GM04503 (cell line): ENCODE measurements around the gene GIT2.
A peak's percentile ranks its signal among the peaks of the same experiment; 100 is the strongest.
"Not testable (repeated sequence)": the region's sequence is repeated elsewhere in the genome, so short reads cannot be mapped to it uniquely, and the experiment has no call there.

Source experiments
- DNase-seq: peaks from one replicate; pipeline ENCODE4 v3.0.0-alpha.2; 2012; ENCODE audit warnings: low read depth

GIT2 gene

DNA sequence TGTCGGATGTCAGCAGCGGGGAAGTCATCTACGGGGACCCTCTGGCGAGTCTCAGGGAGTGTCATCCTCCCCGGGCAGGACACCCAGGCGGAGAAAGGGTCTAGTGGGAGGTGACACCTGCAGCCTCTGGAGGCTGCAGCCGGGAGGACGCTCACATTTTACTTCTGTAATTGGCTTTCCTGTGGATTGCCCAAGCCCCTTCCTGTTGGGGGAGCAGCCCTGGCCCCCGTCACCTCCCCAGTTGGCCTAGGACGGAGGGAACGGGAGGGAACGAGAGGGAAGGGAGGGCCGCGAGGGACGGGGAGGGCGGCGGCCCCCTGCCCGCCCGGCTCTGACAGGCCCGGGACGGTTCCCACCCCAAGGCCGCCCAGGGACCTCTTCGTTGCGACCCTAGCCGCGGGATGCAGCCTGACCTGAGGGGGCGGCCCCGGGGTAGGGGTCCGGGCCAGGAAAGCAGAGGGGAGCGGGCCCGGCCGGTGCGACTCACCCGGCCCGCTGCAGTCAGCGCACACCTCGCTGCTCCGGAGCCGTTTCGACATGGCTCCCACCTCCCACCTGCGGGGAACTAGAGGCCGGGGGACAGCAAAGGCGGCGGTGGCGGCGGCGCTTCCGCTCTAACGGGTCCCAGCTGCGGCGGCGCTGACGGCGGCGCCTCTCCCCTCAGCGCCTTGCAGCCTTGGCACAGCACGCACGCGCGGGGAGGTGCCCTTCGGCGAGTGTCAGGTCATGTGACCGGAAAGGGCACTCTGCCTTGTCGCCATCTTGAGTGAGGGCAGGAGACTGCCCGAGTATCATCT is at the start of gene GIT2:
GIT2 (minus strand) TSS at position 683 of the 797 bp plus-strand sequence; CDS start at position 539, 144 bp downstream.
- DNase-seq, result no peak

- no peak for DNase-seq
Observed at GRCh38 chr12:110042264-110042663, 46.1 kb upstream of the GIT2 start.

- DNase-seq, result peak; percentile 98
Observed at GRCh38 chr12:110039085-110039807, 43.1 kb upstream of the GIT2 start.

DNA sequence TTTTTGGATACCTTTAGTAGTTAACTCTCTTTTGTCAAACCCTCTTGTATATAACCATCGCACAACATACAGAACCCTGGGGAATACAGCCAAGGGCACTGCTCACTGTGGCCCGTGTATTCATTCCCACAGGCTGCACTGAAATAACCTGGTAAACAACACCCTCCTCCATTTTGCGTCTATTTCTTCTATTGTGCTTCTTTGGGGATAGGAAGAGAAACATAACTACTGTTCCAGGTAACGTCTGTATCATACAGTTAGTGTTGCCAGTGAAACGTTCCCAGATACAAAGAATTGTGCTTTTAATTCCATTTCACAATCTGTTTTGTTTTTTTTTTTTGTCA is 42.5 kb upstream of the GIT2 start:
- DNase-seq, result no peak

DNA sequence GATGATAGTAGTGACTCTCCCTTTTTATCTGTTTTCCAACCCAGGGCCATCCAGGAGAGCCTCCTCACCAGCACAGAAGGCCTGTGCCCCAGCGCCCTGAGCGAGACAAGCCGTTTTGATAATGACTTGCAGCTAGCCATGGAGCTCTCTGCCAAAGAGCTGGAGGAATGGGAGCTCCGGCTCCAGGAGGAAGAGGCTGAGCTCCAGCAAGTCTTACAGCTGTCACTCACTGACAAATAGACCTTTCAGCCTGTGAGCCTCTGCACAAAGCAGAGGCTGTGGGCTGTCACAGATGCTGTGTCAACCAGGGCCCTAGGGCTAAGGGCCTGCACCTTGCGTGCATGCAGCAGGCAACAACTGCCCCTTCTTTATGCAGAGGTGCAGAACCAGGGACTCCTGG is 41.1 kb upstream of the GIT2 start:
- no peak for DNase-seq

DNA sequence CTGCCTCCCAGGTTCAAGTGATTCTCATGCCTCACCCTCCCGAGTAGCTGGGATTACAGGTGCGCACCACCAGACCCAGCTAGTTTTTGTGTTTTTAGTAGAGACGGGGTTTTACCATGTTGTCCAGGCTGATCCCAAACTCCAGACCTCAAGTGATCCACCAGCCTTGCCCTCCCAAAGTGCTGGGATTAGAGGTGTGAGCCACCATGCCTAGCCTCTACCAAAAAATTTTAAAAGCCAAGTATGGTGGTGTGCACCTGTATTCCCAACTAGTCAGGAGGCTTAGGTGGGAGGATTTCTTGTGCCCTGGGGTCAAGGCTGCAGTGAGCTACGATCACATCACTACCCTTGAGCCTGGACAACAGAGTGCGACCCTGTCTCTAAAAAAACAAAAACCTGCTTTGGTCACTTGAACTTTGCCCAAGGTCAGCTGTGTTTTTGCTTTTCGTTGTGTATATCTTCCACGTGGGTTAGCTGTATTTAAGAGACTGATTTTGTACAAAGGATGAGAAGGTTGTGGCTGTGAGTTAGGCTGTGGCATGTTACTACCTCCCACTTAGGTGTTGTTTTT is 39.5 kb upstream of the GIT2 start:
- no peak for DNase-seq

- no peak for DNase-seq
Observed at GRCh38 chr12:110033888-110034287, 37.7 kb upstream of the GIT2 start.

DNA sequence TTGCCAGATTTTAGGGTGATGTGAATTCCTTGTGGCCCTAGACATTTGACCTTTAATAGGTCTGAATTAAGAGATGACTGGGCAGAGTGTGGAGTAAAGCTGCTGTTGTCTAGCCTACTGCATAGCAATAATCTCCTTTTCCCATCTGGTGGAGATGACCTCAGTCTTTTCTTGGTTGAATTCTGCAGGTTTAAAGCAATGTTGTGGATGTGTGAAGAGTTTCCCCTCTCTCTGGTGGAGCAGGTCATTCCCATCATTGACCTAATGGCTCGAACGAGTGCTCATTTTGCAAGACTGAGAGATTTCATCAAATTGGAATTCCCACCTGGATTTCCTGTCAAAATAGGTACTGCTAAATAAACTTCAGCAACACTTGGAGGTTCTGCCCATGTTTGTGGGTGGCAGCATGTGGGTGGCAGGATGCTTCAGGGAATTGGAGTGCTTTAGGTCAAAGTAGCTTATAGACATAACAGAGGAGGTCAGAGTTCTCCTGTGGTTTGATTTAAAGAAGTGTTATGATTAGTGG is 33.2 kb upstream of the GIT2 start:
- DNase-seq, result no peak

- DNase-seq, result no peak
Observed at GRCh38 chr12:110028323-110028722, 32.2 kb upstream of the GIT2 start.

DNA sequence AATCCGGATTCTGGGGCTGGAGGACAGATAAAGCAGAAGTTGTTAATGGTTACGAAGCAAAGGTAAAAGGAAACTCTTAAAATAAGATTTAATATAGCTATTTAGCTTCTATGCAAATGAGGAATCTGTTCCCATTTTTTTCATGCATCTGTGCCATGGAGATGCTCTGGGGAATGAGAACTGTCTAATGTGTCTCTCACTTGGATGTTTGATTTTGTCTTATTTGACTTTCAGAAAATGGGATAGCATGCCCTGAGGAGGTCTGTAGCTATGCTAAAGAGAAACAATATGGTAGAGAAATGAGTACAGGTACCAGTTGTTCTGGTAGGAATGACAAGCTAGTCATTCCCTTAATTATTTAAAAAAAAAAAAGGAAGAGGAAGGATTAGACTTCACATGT is 27.9 kb upstream of the GIT2 start:
- no peak for DNase-seq

GRCh38 chr12:110023059-110023980 is 27.2 kb upstream of the GIT2 start:
- peak; percentile 62 for DNase-seq

DNA sequence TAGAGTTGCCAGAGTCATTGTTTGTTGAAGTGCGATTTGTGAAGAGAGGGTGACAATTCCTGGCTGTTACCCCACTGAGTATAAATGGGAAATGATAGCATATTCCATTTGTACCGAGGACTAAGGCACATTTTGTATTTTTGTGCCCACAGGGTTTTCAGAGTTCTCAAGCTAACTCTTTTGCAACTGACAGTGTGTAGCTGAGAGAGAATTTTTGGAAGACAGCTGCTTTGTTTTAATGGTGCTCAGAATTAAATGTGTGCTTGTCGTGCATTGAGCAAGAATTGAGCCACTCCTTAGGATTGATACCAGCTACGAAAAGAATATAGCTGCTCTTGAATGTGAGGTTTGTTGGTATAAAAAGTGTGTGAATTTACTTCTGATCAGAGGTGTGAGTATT is 24.8 kb upstream of the GIT2 start:
- no peak for DNase-seq

GRCh38 chr12:110015132-110015531 is 19.0 kb upstream of the GIT2 start:
- no peak for DNase-seq

DNA sequence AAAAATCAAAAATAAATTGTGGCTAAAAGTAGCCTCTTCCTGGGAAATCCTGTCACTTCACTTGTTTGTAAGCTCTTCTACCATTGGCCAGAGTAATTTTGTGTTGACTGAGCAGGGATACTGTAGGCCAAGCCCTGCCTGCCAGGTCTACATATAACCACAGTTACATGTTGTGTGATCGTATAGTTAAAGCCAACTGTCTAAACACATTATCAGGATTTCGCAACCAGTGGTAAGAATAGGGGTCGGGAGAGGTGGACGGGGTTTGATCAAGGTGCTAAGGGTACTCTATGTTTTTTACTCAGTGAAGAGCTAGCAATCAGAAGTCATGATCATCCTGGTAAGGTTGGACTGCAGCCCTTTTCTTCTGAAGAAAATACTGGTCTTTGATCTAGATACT is 16.5 kb upstream of the GIT2 start:
- DNase-seq, result no peak

GRCh38 chr12:110012137-110012536 is 16.0 kb upstream of the GIT2 start:
- DNase-seq, result no peak

DNA sequence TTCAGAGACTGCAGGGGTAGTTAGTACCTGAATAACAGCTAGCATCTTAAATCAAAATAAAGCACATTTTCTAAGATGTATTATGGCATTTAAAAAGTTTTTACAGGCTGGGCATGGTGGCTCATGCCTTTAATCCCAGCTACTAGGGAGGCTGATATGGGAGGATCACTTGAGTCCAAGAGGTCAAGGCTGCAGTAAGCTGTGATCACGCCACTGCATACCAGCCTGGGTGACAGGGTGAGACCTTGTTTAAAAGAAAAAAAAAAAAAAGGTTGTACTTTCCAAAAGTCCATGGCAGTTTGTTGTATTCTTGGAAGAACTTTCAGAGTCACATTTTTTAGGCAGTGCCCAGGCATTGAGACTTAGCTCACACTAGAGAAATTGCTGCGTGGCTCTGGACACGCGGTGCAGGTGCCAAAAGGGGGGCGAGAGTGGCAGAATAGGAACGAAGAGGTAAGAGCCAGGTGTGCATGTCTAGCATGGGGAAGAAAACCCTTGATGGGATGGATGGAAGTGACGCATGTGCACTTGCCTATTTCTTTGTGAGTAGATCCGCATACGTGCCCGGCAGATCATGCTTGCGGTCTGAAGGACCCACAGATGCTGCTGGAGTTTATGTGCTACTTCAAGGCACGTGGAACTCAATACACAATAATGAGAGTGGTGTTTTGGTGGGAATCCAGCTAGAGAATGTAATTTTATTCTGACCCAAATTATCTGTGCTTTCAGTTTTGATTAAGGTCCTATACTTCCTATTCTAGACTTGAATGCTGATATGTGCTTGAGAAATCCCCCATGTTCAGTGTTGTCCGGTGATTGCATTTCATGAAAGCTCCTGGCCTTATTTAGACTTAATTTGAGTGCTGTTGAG is 14.9 kb upstream of the GIT2 start:
- DNase-seq, result no peak

DNA sequence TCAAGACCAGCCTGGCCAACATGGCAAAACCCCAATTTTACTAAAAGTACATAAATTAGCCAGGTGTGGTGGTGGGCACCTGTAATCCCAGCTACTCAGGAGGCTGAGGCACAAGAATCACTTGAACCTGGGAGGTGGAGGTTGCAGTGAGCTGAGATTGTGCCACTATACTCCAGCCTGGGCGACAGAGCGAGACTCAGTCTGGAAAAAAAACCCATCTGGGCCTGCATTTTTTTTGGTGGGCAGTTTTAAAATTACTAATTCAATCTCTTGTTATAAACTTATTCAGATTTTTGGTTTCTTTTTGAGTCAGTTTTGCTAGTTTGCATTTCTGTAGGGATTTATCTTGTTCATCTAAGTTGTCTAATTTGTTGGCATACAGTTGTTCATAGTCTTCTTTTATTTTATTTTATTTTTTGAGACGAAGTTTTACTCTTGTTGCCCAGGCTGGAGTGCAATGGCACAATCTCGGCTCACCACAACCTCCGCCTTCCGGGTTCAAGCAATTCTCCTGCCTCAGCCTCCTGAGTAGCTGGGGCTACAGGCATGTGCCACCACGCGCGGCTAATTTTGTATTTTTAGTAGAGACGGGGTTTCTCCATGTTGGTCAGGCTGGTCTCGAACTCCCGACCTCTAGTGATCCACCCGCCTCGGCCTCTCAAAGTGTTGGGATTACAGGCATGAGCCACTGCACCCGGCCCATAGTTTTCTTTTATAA is 12.7 kb upstream of the GIT2 start:
- DNase-seq, result not testable (repeated sequence)

GRCh38 chr12:110007881-110008280 is 11.7 kb upstream of the GIT2 start:
- no peak for DNase-seq

DNA sequence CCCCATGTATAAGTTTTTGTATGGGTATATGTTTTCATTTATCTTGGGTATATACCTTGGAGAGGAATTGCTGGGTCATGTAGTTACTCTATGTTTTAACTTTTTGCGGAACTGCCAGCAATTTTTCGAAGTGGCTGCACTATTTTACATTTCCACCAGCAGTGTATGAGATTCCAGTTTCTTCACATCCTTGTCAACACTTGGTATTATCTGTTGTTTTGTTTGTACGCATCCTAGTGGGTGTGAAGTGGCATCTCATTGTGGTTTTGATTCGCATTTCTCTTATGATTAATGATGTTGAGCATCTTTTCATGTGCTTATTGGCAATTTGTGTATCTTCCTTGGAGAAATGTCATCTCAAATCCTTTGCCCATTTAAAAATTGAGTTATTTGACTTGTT is 9.9 kb upstream of the GIT2 start:
- DNase-seq, result no peak

DNA sequence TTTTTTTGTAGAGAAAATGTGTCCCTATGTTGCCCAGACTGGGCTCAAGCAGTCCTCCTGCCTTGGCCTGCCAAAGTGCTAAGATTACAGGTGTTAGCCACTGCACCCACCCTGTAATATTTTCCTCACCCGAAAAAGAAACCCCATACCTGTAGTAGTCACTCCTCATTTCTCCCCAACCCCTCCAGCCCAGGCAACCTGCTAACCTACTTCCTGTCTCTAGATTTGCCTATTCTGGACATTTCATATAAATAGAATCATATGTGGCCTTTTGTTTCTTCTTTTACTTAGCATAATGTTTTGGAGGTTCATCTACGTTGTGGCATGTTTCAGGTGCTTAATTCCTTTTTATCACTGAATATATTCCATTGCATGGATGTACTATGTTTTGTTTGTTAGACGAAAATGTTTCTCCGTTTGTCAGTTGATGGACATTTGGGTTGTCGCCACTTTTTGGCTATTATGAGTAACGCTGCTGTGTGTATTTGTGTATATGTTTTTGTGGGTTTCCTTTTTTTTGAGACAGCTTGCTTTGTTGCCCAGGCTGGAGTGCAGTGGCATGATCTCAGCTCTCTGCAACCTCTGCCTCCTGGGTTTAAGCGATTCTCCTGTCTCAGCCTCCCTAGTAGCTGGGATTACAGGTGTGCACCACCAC is 9.3 kb upstream of the GIT2 start:
- DNase-seq, result no peak
